Measurements from ENCODE around the gene CFAP119. TPM values are rescaled to one million over a fixed set of nuclear protein-coding genes. Genes with fewer than 3 reads are reported as not detected.

Gene CFAP119
- total and polyA plus RNA-seq, 2 of the 8 experiments (the other 6 are each of a cell fraction or from before 2014, with no cell fraction given): 5.6 to 6.0 TPM

DNA sequence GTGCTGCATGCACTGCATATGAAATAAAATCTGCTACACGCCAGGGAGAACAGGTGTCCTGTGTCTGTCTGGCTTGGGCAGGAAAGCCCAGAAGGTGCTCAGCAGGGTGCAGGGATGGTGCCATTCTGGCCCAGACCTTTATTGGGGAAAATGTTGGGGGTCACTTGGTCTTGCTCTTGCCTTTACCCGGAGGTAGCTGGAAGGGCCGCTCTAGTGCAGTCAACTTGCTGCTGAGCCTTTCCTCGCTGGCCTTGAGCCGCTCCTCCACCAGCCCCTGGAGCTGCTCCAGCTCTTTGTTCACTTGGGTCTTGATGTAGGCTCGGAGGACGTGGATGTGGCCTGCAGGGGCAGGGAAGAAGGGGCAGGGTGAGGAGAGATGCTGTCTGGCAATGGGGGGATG is 4.5 kb downstream of the CFAP119 start:
- Histone ChIP-seq H3K4me2 (ENCODE audit: insufficient read depth in 1 of 2, low read depth in 2 of 2, low read length in 2 of 2) (no peak overlapping the region), H3K27me3 (replicated peaks in 1 of 4; ENCODE audit: control insufficient read depth in 3 of 4, extremely low read depth in 1 of 4, insufficient read depth in 3 of 4, low read length in 3 of 4) (no peaks in the 10 kb centered on the region), H4K8ac (ENCODE audit: extremely low read depth, insufficient read depth, low read length) (no peak overlapping the region; the same call in 1 of the 2 replicates), H3K79me1 (ENCODE audit: low read depth, low read length) (peaks cover 3% of the 10 kb centered on the region; the same call in 1 of the 2 replicates), H3K9me3 (ENCODE audit: insufficient read depth in 2 of 2, low read depth in 1 of 2, low read length in 1 of 2) (no peaks in the 10 kb centered on the region), H3K9ac (replicated peaks in 1 of 4; ENCODE audit: extremely low read depth in 1 of 4, low read depth in 3 of 4, low read length in 3 of 4) (no peak overlapping the region), H2BK5ac (ENCODE audit: low read depth, low read length) (no peak overlapping the region), H2AFZ (ENCODE audit: low read length) (no peak overlapping the region), H3K4me3 (ENCODE audit: extremely low read depth in 1 of 4, insufficient read depth in 2 of 4, low read depth in 3 of 4, low read length in 4 of 4) (no peak overlapping the region), H3K18ac (ENCODE audit: extremely low read depth, low read length) (no peak overlapping the region), H3K4ac (replicated peaks; ENCODE audit: insufficient read length, low read depth, low read length) (no peak overlapping the region), H2BK12ac (ENCODE audit: low read depth, low read length) (no peak overlapping the region), H4K91ac (replicated peaks; ENCODE audit: insufficient read length, low read length) (no peak overlapping the region), H3K36me3 (ENCODE audit: control insufficient read depth in 2 of 4, insufficient read depth in 4 of 4, low read length in 3 of 4) (peaks cover 0 to 23% (median 12%) of the 10 kb centered on the region in 4 experiments; a peak in 5 of 8 replicates), H3K27ac (ENCODE audit: low read depth, low read length) (no peak overlapping the region), H4K20me1 (replicated peaks in 1 of 2; ENCODE audit: control insufficient read depth in 1 of 2, insufficient read depth in 2 of 2, low read length in 2 of 2) (peaks cover 0 to 10% of the 10 kb centered on the region in 2 experiments), H3K4me1 (replicated peaks in 1 of 4; ENCODE audit: control insufficient read depth in 3 of 4, insufficient read depth in 4 of 4, low read length in 3 of 4) (peaks cover 0 to 5% (median 2%) of the 10 kb centered on the region in 4 experiments; a peak in 3 of 7 replicates), H2BK120ac (replicated peaks; ENCODE audit: low read depth, low read length) (no peak overlapping the region), H3K56ac (replicated peaks; ENCODE audit: insufficient read length, low read depth, low read length) (no peak overlapping the region), H3K79me2 (ENCODE audit: control insufficient read depth in 1 of 2, insufficient read depth in 2 of 2, low read length in 2 of 2) (peaks cover 0 to under 1% of the 10 kb centered on the region in 2 experiments; a peak in 1 of 4 replicates), H2BK20ac (ENCODE audit: low read length) (no peak overlapping the region), H3K23ac (ENCODE audit: insufficient read length) (no peak overlapping the region), H2BK15ac (ENCODE audit: low read length) (no peak overlapping the region), H3K23me2 (ENCODE audit: low read depth, low read length) (peaks cover 10% of the 10 kb centered on the region), H2AK5ac (ENCODE audit: low read depth, low read length) (no peak overlapping the region), H3K14ac (ENCODE audit: insufficient read length) (no peak overlapping the region), H4K5ac (ENCODE audit: insufficient read length, low read depth, low read length) (no peak overlapping the region)
- 85% methylated on average over 7 of the region's 7 CpGs; no CpG with 5 or more reads in 1 of the 2 experiments for WGBS, 2 experiments (ENCODE audit: extremely low coverage in 1 of 2, insufficient coverage in 1 of 2, insufficient read length in 1 of 2, insufficient replicate concordance in 2 of 2, low coverage in 1 of 2, low lambda C conversion rate in 2 of 2, missing lambda C conversion rate in 1 of 2)
- CTCF ChIA-PET (ENCODE audit: partially characterized antibody): interaction anchor here (0.7 kb wide), 1 partner anchor 179 kb away, joined by 3 read pairs; no protein-coding TSS in a partner anchor
- TF ChIP-seq TBP (IDR thresholded peaks at IDR 0.05; ENCODE audit: low read depth, low read length) (no peak), FOSL1 (IDR thresholded peaks at IDR 0.05; ENCODE audit: insufficient read depth, low read depth, low read length) (no peak), MAFK (IDR thresholded peaks at IDR 0.05; ENCODE audit: low read depth, low read length) (no peak), PHF8 (conservative IDR thresholded peaks at IDR 0.05; ENCODE audit: low read depth, low read length) (no peak), KDM1A (IDR thresholded peaks at IDR 0.05; ENCODE audit: borderline replicate concordance, low read length) (no peak), RAD21 (IDR thresholded peaks at IDR 0.05 in 1 of 2, conservative IDR thresholded peaks at IDR 0.05 in 1 of 2; ENCODE audit: low read depth in 2 of 2, low read length in 2 of 2) (no peak), TAF1 (IDR thresholded peaks at IDR 0.05; ENCODE audit: low read depth, low read length) (no peak), TAF7 (optimal IDR thresholded peaks at IDR 0.05; ENCODE audit: borderline replicate concordance, low read depth, low read length) (no peak), ZNF274 (IDR thresholded peaks at IDR 0.05; ENCODE audit: borderline replicate concordance, extremely low read depth, low read length) (no peak), RNF2 (IDR thresholded peaks at IDR 0.05; ENCODE audit: borderline replicate concordance, low read depth, low read length, missing control alignments, poor library complexity, severe bottlenecking) (no peak), RFX5 (IDR thresholded peaks at IDR 0.05; ENCODE audit: borderline replicate concordance, low read depth, low read length) (no peak), RBBP5 (IDR thresholded peaks at IDR 0.05; ENCODE audit: borderline replicate concordance, low read depth, low read length) (no peak), CREB1 (IDR thresholded peaks at IDR 0.05) (no peak)
- POLR2A ChIA-PET (ENCODE audit: partially characterized antibody): interaction anchor here (0.8 to 9.0 kb wide), 7 partner anchors 7 to 79 kb away, joined by 3 to 92 read pairs (median 4); partner anchors contain the start of gene PHKG2
- DNase-seq (ENCODE audit: low read depth in 1 of 2, low spot score in 2 of 2) (no peak), FAIRE-seq (no peak)

Data from H1 (cell line).